C4-2B (cell line): ENCODE data around the gene CEP72.

ENCODE experiments used
- ZFX ChIP-seq: fragments of 450-650 bp; IDR thresholded peaks from 2 replicates; pipeline ENCODE4 v1.6.1; 2017
- TF ChIP-seq, protein P1 (sequence below): fragments of 450-650 bp; conservative IDR thresholded peaks from 2 replicates; pipeline ENCODE4 v1.5.1; 2017; ENCODE audit warnings: mild to moderate bottlenecking

DNA sequence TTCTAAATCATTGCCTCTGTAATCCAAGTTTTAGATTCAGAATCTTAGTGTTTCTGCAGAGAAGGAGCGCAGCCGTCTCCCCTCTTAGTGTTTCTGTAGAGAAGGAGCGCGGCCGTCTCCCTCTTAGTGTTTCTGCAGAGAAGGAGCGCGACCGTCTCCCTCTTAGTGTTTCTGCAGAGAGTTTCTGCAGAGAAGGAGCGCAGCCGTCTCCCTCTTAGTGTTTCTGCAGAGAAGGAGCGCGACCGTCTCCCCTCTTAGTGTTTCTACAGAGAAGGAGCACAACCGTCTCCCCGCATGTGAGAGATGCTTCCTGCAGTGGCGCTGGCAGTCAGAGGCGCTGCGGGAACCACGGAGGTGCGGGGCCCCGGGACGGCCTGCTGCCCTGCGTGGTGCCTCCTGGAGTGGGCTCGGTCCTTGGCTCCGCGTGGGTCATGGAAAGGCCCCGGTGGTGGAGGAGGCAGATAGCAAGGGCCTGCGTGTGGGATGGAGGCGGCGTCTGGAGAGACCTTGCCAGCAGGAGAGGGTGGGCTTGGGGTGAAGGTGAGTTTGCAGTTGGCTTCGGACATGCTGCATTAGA is 10.9 kb downstream of the CEP72 start:
- TF ChIP-seq, protein P1, sequence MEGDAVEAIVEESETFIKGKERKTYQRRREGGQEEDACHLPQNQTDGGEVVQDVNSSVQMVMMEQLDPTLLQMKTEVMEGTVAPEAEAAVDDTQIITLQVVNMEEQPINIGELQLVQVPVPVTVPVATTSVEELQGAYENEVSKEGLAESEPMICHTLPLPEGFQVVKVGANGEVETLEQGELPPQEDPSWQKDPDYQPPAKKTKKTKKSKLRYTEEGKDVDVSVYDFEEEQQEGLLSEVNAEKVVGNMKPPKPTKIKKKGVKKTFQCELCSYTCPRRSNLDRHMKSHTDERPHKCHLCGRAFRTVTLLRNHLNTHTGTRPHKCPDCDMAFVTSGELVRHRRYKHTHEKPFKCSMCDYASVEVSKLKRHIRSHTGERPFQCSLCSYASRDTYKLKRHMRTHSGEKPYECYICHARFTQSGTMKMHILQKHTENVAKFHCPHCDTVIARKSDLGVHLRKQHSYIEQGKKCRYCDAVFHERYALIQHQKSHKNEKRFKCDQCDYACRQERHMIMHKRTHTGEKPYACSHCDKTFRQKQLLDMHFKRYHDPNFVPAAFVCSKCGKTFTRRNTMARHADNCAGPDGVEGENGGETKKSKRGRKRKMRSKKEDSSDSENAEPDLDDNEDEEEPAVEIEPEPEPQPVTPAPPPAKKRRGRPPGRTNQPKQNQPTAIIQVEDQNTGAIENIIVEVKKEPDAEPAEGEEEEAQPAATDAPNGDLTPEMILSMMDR, result no peak
- TF ChIP-seq ZFX, result no peak
